BLaER1 (cell line): Measurements from ENCODE around the gene RFX2.

Experiments used
- H3K27ac ChIP-seq: shearing (Covaris generic); formaldehyde crosslinking; 2 replicates; pipeline ENCODE4 v1.8.1; 2022
- H3K27me3 ChIP-seq: shearing (Covaris generic); formaldehyde crosslinking; 2 replicates; pipeline ENCODE4 v1.8.1; 2022
- H3K36me3 ChIP-seq: shearing (Covaris generic); formaldehyde crosslinking; 2 replicates; pipeline ENCODE4 v1.8.1; 2022
- H3K4me1 ChIP-seq: shearing (Covaris generic); formaldehyde crosslinking; 2 replicates; pipeline ENCODE4 v1.8.1; 2022
- H3K4me2 ChIP-seq: shearing (Covaris generic); formaldehyde crosslinking; 2 replicates; pipeline ENCODE4 v1.8.1; 2022
- H3K4me3 ChIP-seq: shearing (Covaris generic); formaldehyde crosslinking; 2 replicates; pipeline ENCODE4 v1.8.1; 2022
- H3K9ac ChIP-seq: shearing (Covaris generic); formaldehyde crosslinking; 2 replicates; pipeline ENCODE4 v1.8.1; 2022
- H3K9me3 ChIP-seq: shearing (Covaris generic); formaldehyde crosslinking; 2 replicates; pipeline ENCODE4 v1.8.1; 2022
- H4K20me1 ChIP-seq: shearing (Covaris generic); formaldehyde crosslinking; 2 replicates; pipeline ENCODE4 v1.8.1; 2022
- Cebpa-rat ChIP-seq: shearing (Covaris generic); IDR thresholded peaks from 2 replicates; pipeline ENCODE4 v1.8.1; 2022

The RFX2 gene

GRCh38 chr19:6005321-6006069 lies 104.8 kb downstream of the RFX2 start:
- Histone ChIP-seq H3K4me2 (peak overlapping the region; percentile 43), H3K4me3 (no peak overlapping the region), H3K27ac (peak overlapping the region; percentile 55), H3K9ac (peak overlapping the region; percentile 50; the same call in 1 of the 2 replicates), H3K36me3 (peaks cover 17% of the 10 kb centered on the region), H3K4me1 (peaks cover 11% of the 10 kb centered on the region), H4K20me1 (no peaks in the 10 kb centered on the region), H3K27me3 (no peaks in the 10 kb centered on the region), H3K9me3 (peaks cover 25% of the 10 kb centered on the region)
- TF ChIP-seq Cebpa-rat, result no peak

- H3K4me2 ChIP-seq, result no peak overlapping the region
- H3K27ac ChIP-seq, result no peak overlapping the region
- peaks cover 40% of the 10 kb centered on the region for H3K9me3 ChIP-seq
- H3K36me3 ChIP-seq, result peaks cover 18% of the 10 kb centered on the region
- H3K9ac ChIP-seq, result no peak overlapping the region
- H3K27me3 ChIP-seq, result no peaks in the 10 kb centered on the region
- no peaks in the 10 kb centered on the region for H4K20me1 ChIP-seq
- H3K4me3 ChIP-seq, result no peak overlapping the region
- no peak for TF ChIP-seq Cebpa-rat
- peaks cover 11% of the 10 kb centered on the region for H3K4me1 ChIP-seq
Observed at GRCh38 chr19:6003976-6004375, 106.3 kb downstream of the RFX2 start.

- Histone ChIP-seq H3K27me3 (no peaks in the 10 kb centered on the region), H3K9ac (no peak overlapping the region), H3K4me3 (no peak overlapping the region), H3K4me1 (peaks cover 11% of the 10 kb centered on the region), H4K20me1 (no peaks in the 10 kb centered on the region), H3K36me3 (peaks cover 18% of the 10 kb centered on the region), H3K9me3 (peaks cover 45% of the 10 kb centered on the region), H3K27ac (no peak overlapping the region), H3K4me2 (no peak overlapping the region)
- TF ChIP-seq Cebpa-rat, result no peak
Observed at GRCh38 chr19:6002591-6002990, 107.7 kb downstream of the RFX2 start.

GRCh38 chr19:6000228-6000847 lies 110.0 kb downstream of the RFX2 start:
- peaks cover 25% of the 10 kb centered on the region for H3K4me1 ChIP-seq
- no peak for TF ChIP-seq Cebpa-rat
- H3K36me3 ChIP-seq, result peaks cover 18% of the 10 kb centered on the region
- no peak overlapping the region for H3K9ac ChIP-seq
- H3K4me3 ChIP-seq, result no peak overlapping the region; the same call in 1 of the 2 replicates
- H3K27me3 ChIP-seq, result no peaks in the 10 kb centered on the region
- no peaks in the 10 kb centered on the region for H4K20me1 ChIP-seq
- H3K4me2 ChIP-seq, result no peak overlapping the region
- H3K27ac ChIP-seq, result no peak overlapping the region
- peaks cover 45% of the 10 kb centered on the region for H3K9me3 ChIP-seq

- no peaks in the 10 kb centered on the region for H3K27me3 ChIP-seq
- no peak for TF ChIP-seq Cebpa-rat
- H4K20me1 ChIP-seq, result no peaks in the 10 kb centered on the region
- no peak overlapping the region for H3K4me3 ChIP-seq
- H3K27ac ChIP-seq, result no peak overlapping the region
- H3K4me1 ChIP-seq, result peaks cover 27% of the 10 kb centered on the region
- no peak overlapping the region for H3K4me2 ChIP-seq
- peaks cover 18% of the 10 kb centered on the region for H3K36me3 ChIP-seq
- peaks cover 45% of the 10 kb centered on the region for H3K9me3 ChIP-seq
- no peak overlapping the region for H3K9ac ChIP-seq
Observed at GRCh38 chr19:5999693-6000092, 110.6 kb downstream of the RFX2 start.

- H3K4me2 ChIP-seq, result 0 out of 2 replicates have a peak overlapping the region, but pooled peaks have one; percentile 6
Observed at GRCh38 chr19:5997371-5997770, 112.9 kb downstream of the RFX2 start.

GRCh38 chr19:5996623-5997320 lies 113.5 kb downstream of the RFX2 start:
- Histone ChIP-seq H4K20me1 (no peaks in the 10 kb centered on the region), H3K27ac (peak overlapping the region; percentile 8; the same call in 1 of the 2 replicates), H3K36me3 (peaks cover 14% of the 10 kb centered on the region), H3K4me2 (peak overlapping the region; percentile 6; the same call in 1 of the 2 replicates), H3K4me3 (no peak overlapping the region), H3K9me3 (peaks cover 33% of the 10 kb centered on the region), H3K4me1 (peaks cover 56% of the 10 kb centered on the region), H3K9ac (no peak overlapping the region), H3K27me3 (no peaks in the 10 kb centered on the region)
- TF ChIP-seq Cebpa-rat, result no peak

More at GRCh38 chr19:5997371-5997770, 112.9 kb downstream of the RFX2 start:
- Histone ChIP-seq H3K4me1 (peaks cover 50% of the 10 kb centered on the region), H3K4me3 (no peak overlapping the region), H3K27me3 (no peaks in the 10 kb centered on the region), H3K9me3 (peaks cover 39% of the 10 kb centered on the region), H4K20me1 (no peaks in the 10 kb centered on the region), H3K36me3 (peaks cover 18% of the 10 kb centered on the region), H3K27ac (no peak overlapping the region), H3K9ac (no peak overlapping the region)
- no peak for TF ChIP-seq Cebpa-rat

GRCh38 chr19:5996102-5996501 lies 114.2 kb downstream of the RFX2 start:
- no peaks in the 10 kb centered on the region for H3K27me3 ChIP-seq
- H3K4me2 ChIP-seq, result peak overlapping the region; percentile 91
- H3K4me3 ChIP-seq, result no peak overlapping the region
- H4K20me1 ChIP-seq, result no peaks in the 10 kb centered on the region
- H3K27ac ChIP-seq, result peak overlapping the region; percentile 92
- H3K36me3 ChIP-seq, result peaks cover 8% of the 10 kb centered on the region
- peaks cover 63% of the 10 kb centered on the region for H3K4me1 ChIP-seq
- H3K9me3 ChIP-seq, result peaks cover 26% of the 10 kb centered on the region
- TF ChIP-seq Cebpa-rat, result no peak
- peak overlapping the region; percentile 76; the same call in 1 of the 2 replicates for H3K9ac ChIP-seq

- peaks cover 68% of the 10 kb centered on the region for H3K4me1 ChIP-seq
- peak overlapping the region; percentile 76 for H3K9ac ChIP-seq
- no peak for TF ChIP-seq Cebpa-rat
- H3K27me3 ChIP-seq, result no peaks in the 10 kb centered on the region
- H3K4me2 ChIP-seq, result peak overlapping the region; percentile 91
- H3K4me3 ChIP-seq, result peak overlapping the region; percentile 47
- H3K27ac ChIP-seq, result peak overlapping the region; percentile 92
- peaks cover 3% of the 10 kb centered on the region for H3K36me3 ChIP-seq
- H4K20me1 ChIP-seq, result no peaks in the 10 kb centered on the region
- H3K9me3 ChIP-seq, result peaks cover 21% of the 10 kb centered on the region
Observed at GRCh38 chr19:5995606-5996005, 114.7 kb downstream of the RFX2 start.
